Upper lobe of left lung (tissue), 6 donors: ENCODE measurements around the gene PPM1J. TPM values are rescaled to one million over a fixed set of nuclear protein-coding genes. Genes with fewer than 3 reads are reported as not detected.
A peak's percentile ranks its signal among the peaks of the same experiment; 100 is the strongest.
"Not testable (repeated sequence)": the region's sequence is repeated elsewhere in the genome, so short reads cannot be mapped to it uniquely, and the experiment has no call there.

Source experiments
- ATAC-seq, 2 donors: fragments of 200-7000 bp; cut with Tn5 transposase; one replicate each; pipeline ENCODE4 v1.9.1; 2022; ENCODE audit warnings: mild to moderate bottlenecking in 2 of 2, moderate library complexity in 2 of 2; ENCODE audit not compliant: low FRiP score in 2 of 2
- DNase-seq, 2 donors: peaks; one replicate each; pipeline ENCODE4 v3.0.0-alpha.2; 2019 to 2020
- H3K27ac ChIP-seq, 4 donors: fragments of 200-600 bp; sonication (generic); one replicate each; pipeline ENCODE4 v1.5.1; 2016 to 2019
- H3K27me3 ChIP-seq, 4 donors: fragments of 200-600 bp; sonication (generic); one replicate each; pipeline ENCODE4 v1.5.1; 2017 to 2019
- H3K36me3 ChIP-seq, 4 donors: fragments of 200-600 bp; sonication (generic); one replicate each; pipeline ENCODE4 v1.5.1; 2016 to 2019
- H3K4me1 ChIP-seq, 4 donors: fragments of 200-600 bp; sonication (generic); one replicate each; pipeline ENCODE4 v1.5.1; 2018 to 2019
- H3K4me3 ChIP-seq, 4 donors: fragments of 200-600 bp; sonication (generic); one replicate each; pipeline ENCODE4 v1.5.1; 2017 to 2019; ENCODE audit warnings: mild to moderate bottlenecking in 2 of 4, moderate library complexity in 1 of 4
- H3K9me3 ChIP-seq, 4 donors: fragments of 200-600 bp; sonication (generic); one replicate each; pipeline ENCODE4 v1.5.1; 2018 to 2019
- EP300 ChIP-seq, 4 donors: sonication (generic); formaldehyde crosslinking; IDR thresholded peaks; one replicate each; pipeline ENCODE4 v1.5.1; 2017; ENCODE audit warnings: antibody characterized with exemption in 4 of 4, control low read depth in 2 of 4
- POLR2A ChIP-seq, 4 donors: fragments of 450-650 bp; IDR thresholded peaks; one replicate each; pipeline ENCODE4 v1.5.1; 2016 to 2017; ENCODE audit warnings: antibody characterized with exemption in 4 of 4, mild to moderate bottlenecking in 2 of 4
- POLR2AphosphoS5 ChIP-seq, 2 donors: sonication (generic); formaldehyde crosslinking; IDR thresholded peaks; one replicate each; pipeline ENCODE4 v1.5.1; 2017; ENCODE audit warnings: antibody characterized with exemption in 2 of 2
- WGBS, 2 donors: methylation state at CpG; one replicate each; pipeline ENCODE4 v1.1.5; 2017 to 2018; 5-methylcytosine and 5-hydroxymethylcytosine counted together
- total RNA-seq, 6 donors: library from RNA; depleted of rRNA in 4 of 6; stranded (reverse); fragments of >200 nt in 4 of 6; gene quantifications; one replicate each; pipeline versions ENCODE4 v1.1.0 to v1.2.1, GENCODE V29; 2016 to 2021
- TF ChIP-seq, protein P1 (sequence below), 6 experiments: fragments of 450-650 bp in 4 of 6; fragments of 200-600 bp in 2 of 6; sonication (generic) in 2 of 6; IDR thresholded peaks; one replicate each; pipeline ENCODE4 v1.5.1; 2016 to 2019; ENCODE audit warnings: antibody characterized with exemption in 6 of 6
- donor health status: DM: no; HTN: no; CAD: no; lungs with moderate emphysema.
- donor health status: DM: no; HTN: yes; CAD: no; lungs with severe emphysema.

PPM1J gene
- total RNA-seq, 6 donors from 2014 or later, result 0.55 to 0.91 (median 0.74) TPM; not detected in 1

DNA sequence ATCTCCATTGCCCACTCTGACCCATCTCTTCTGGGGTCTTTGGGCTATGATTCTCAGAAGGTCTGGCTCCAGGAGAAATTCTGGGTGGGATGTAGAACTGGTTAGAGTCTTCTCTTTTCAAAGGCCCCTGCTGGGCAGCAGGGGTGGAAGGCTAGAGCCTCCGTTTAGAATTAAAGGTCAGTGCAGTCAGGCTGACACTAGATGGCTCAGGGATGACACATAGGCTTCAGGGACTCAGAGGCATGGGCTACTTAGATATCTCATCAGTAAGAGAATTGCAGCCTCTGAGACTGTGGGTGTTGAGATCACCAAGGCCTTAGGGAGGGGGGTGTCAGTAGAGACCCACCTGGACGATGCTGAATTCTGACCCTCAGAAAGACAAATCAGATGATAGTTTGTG is 12.6 kb upstream of the PPM1J start:
- Histone ChIP-seq H3K27me3 (no peaks in the 10 kb centered on the region), H3K4me1 (peaks cover under 1 to 7% (median 5%) of the 10 kb centered on the region in 4 donors), H3K9me3 (no peaks in the 10 kb centered on the region), H3K27ac (no peak overlapping the region), H3K4me3 (no peak overlapping the region), H3K36me3 (no peaks in the 10 kb centered on the region)
- ATAC-seq (no peak), DNase-seq (no peak)
- 58 to 62% methylated on average over 2 of the region's 2 CpGs for WGBS, 2 donors
- no peak for TF ChIP-seq POLR2AphosphoS5 (IDR thresholded peaks at IDR 0.05)
- TF ChIP-seq EP300 (IDR thresholded peaks at IDR 0.05), result no peak
- TF ChIP-seq, protein P1, sequence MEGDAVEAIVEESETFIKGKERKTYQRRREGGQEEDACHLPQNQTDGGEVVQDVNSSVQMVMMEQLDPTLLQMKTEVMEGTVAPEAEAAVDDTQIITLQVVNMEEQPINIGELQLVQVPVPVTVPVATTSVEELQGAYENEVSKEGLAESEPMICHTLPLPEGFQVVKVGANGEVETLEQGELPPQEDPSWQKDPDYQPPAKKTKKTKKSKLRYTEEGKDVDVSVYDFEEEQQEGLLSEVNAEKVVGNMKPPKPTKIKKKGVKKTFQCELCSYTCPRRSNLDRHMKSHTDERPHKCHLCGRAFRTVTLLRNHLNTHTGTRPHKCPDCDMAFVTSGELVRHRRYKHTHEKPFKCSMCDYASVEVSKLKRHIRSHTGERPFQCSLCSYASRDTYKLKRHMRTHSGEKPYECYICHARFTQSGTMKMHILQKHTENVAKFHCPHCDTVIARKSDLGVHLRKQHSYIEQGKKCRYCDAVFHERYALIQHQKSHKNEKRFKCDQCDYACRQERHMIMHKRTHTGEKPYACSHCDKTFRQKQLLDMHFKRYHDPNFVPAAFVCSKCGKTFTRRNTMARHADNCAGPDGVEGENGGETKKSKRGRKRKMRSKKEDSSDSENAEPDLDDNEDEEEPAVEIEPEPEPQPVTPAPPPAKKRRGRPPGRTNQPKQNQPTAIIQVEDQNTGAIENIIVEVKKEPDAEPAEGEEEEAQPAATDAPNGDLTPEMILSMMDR (IDR thresholded peaks at IDR 0.05), result no peak
- no peak for TF ChIP-seq POLR2A (IDR thresholded peaks at IDR 0.05)

DNA sequence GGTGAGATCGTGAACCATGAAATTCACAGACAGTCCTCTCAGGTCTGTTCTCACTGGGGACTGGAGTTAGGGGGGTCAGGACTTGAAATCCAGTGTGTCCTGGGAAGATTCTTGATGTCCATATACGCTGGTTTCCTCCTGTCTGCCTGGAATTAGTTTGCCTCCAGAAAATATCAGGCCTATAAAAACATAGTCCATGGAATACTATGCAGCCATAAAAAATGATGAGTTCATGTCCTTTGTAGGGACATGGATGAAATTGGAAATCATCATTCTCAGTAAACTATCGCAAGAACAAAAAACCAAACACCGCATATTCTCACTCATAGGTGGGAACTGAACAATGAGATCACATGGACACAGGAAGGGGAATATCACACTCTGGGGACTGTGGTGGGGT is 9.1 kb upstream of the PPM1J start:
- H3K27ac ChIP-seq, ATAC-seq, DNase-seq, H3K4me3 ChIP-seq, H3K9me3 ChIP-seq, H3K27me3 ChIP-seq, H3K36me3 ChIP-seq: not testable (repeated sequence)
- WGBS, 2 donors, result 87 to 100% methylated on average over 3 to 4 of the region's 4 CpGs
- H3K4me1 ChIP-seq, result peaks cover 4 to 13% (median 8%) of the 10 kb centered on the region in 4 donors

DNA sequence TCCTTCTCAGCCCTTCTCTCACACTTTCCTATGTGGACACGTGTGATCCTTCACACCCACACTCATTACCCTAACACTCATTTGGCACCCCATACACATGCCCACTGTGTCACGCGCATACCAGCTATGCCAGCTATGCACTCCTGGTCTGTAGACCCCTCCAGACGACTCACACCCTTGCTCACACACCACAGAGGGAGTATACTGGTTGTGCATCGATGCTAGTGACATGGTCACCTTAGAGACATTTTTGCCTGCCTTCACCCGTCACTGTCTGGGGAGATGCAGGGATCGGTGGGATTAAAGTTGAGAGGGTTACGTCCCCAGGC is 8.3 kb upstream of the PPM1J start:
- H3K4me1 ChIP-seq, result peaks cover 9 to 19% (median 13%) of the 10 kb centered on the region in 4 donors
- DNase-seq (no peak), ATAC-seq (no peak)
- H3K4me3 ChIP-seq, result no peak overlapping the region
- H3K27ac ChIP-seq, result no peak overlapping the region
- H3K36me3 ChIP-seq, result no peaks in the 10 kb centered on the region
- 79 to 86% methylated on average over 8 of the region's 8 CpGs for WGBS, 2 donors
- peaks cover 0 to 4% (median 0%) of the 10 kb centered on the region in 4 donors for H3K27me3 ChIP-seq
- no peaks in the 10 kb centered on the region for H3K9me3 ChIP-seq
- TF ChIP-seq EP300 (IDR thresholded peaks at IDR 0.05), result no peak
- TF ChIP-seq, protein P1 (IDR thresholded peaks at IDR 0.05), result no peak
- TF ChIP-seq POLR2A (IDR thresholded peaks at IDR 0.05), result no peak
- TF ChIP-seq POLR2AphosphoS5 (IDR thresholded peaks at IDR 0.05), result no peak

DNA sequence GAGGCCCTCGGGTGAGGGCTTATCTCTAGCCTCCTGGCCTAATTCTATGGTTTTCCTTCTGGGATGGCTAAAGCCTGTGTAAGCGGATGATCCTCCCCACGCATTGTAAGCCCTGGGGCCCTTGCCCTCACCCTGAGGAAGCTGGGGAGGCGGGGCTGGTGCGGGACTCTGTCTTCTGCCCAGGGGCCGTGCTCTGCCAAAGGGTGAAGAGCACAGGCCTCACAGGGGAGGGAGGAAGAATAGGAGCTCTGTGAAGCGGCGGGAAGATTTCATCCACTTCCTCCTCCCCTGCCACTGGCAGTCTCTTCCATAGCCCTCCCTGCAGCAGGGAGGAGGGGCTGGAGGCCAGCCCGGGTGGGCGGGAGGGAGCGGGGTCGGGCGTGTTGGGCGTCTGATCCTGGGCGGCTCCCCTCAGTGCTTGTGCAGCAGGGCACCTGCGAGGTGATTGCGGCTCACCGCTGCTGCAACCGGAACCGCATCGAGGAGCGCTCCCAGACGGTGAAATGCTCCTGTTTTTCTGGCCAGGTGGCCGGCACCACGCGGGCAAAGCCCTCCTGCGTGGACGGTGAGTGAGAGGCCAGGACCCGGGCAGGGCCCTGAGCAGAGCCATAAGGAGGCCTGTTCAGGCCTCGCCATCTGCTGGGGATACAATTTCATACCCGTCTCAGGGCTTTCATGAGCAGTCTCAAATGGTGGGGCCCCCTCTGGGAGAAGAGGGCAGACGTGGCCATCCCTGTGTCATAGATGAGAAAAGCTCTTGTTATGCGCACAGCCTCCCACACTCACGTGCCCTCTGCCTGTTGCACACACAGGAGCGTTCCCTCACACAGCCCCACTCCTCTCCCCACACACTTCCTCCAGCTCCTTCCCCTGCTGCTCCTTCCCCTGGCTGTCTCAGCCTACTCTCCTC is 7.7 kb upstream of the PPM1J start:
- peak overlapping the region in 3 of 4 donors; percentile 9 to 31 (median 28) for H3K4me3 ChIP-seq
- no peaks in the 10 kb centered on the region for H3K9me3 ChIP-seq
- peaks cover 10 to 21% (median 14%) of the 10 kb centered on the region in 4 donors for H3K4me1 ChIP-seq
- ATAC-seq (peak in 1 of 2 donors; percentile 45), DNase-seq (peak in 1 of 2 donors; percentile 78)
- WGBS, 2 donors, result 11 to 19% methylated on average over 19 to 33 of the region's 35 CpGs
- no peaks in the 10 kb centered on the region for H3K36me3 ChIP-seq
- no peak overlapping the region for H3K27ac ChIP-seq
- no peak for TF ChIP-seq POLR2AphosphoS5 (IDR thresholded peaks at IDR 0.05)
- peaks cover 0 to 4% (median 0%) of the 10 kb centered on the region in 4 donors for H3K27me3 ChIP-seq

DNA sequence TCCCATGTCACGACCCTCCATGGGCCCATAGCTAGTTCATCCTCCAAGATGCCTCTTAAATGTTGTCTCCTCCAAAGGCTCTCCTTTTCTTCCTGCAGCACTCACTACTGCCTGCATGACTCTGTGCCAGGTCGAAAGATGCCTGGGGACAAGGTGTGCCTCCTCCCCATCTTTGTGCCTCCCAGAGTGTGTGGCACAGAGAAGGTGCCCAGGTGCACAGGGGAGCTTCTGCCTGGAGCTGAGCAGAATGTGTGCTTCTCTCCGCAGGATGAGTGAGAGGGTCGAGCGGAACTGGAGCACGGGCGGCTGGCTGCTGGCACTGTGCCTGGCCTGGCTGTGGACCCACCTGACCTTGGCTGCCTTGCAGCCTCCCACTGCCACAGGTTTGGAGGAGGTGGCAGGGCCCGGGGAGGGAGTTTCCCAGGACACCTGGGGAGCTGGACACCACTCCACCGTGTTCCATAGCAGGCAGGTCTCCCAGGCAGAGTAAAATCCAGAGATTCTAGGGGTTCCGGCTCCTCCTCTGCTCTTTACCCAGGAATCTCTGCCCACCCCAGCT is 6.9 kb upstream of the PPM1J start:
- ATAC-seq (no peak), DNase-seq (peak in 1 of 2 donors; percentile 66)
- no peaks in the 10 kb centered on the region for H3K36me3 ChIP-seq
- H3K9me3 ChIP-seq, result no peaks in the 10 kb centered on the region
- WGBS, 2 donors, result 73 to 85% methylated on average over 2 to 10 of the region's 10 CpGs
- peaks cover 0 to 4% (median 0%) of the 10 kb centered on the region in 4 donors for H3K27me3 ChIP-seq
- H3K4me1 ChIP-seq, result peaks cover 10 to 21% (median 14%) of the 10 kb centered on the region in 4 donors
- TF ChIP-seq, protein P1 (IDR thresholded peaks at IDR 0.05), result no peak
- TF ChIP-seq POLR2A (IDR thresholded peaks at IDR 0.05) (no peak), EP300 (IDR thresholded peaks at IDR 0.05) (no peak), POLR2AphosphoS5 (IDR thresholded peaks at IDR 0.05) (no peak)
- no peak overlapping the region for H3K27ac ChIP-seq
- H3K4me3 ChIP-seq, result no peak overlapping the region

DNA sequence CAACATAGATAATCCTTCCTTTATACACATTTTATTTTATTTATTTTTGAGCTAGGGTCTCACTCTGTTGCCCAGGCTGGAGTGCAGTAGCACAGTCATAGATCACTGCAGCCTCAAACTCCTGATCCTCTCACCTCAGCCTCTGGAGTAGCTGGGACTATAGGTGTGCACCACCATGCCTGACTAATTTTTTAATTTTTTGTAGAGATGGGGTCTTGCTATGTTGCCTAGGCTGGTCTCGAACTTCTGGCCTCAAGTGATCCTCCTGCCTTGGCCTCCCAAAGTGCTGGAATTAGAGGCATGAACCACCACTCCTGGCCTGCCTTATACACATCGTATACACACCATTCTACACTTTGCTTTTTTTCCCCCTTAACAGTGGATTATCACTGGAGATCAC is 6.2 kb upstream of the PPM1J start:
- not testable (repeated sequence) for ATAC-seq, H3K36me3 ChIP-seq, H3K27ac ChIP-seq, DNase-seq, H3K4me3 ChIP-seq, H3K9me3 ChIP-seq, H3K27me3 ChIP-seq
- WGBS, 2 donors, result 93 to 97% methylated on average over 2 of the region's 2 CpGs
- peaks cover 10 to 23% (median 14%) of the 10 kb centered on the region in 4 donors for H3K4me1 ChIP-seq
